ENCODE data around the gene PARD3. TPM values are rescaled to one million over a fixed set of nuclear protein-coding genes. Genes with fewer than 3 reads are reported as not detected.

Gene PARD3
- total RNA-seq, 1 experiment from 2014 or later: 51.8 TPM

DNA sequence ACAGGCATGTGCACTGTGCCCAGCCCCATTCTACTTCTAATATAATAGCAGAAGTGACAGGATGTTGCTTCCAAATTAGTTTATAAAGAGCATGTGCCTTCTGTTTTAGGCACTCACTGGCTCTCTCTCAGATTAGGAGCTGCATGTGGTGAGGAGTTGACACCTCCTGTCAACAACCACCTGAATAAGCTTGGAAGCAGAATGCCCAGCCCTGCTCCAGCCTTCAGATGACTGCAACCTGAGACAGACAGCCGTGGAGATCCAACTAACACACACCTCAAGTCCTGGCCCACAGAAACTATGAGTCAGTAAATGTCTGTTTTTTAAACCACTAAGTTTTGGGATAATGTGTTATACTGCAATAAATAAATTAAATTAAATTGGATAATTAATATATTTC is 54.5 kb downstream of the PARD3 start (continued):
- TF ChIP-seq, protein P1, sequence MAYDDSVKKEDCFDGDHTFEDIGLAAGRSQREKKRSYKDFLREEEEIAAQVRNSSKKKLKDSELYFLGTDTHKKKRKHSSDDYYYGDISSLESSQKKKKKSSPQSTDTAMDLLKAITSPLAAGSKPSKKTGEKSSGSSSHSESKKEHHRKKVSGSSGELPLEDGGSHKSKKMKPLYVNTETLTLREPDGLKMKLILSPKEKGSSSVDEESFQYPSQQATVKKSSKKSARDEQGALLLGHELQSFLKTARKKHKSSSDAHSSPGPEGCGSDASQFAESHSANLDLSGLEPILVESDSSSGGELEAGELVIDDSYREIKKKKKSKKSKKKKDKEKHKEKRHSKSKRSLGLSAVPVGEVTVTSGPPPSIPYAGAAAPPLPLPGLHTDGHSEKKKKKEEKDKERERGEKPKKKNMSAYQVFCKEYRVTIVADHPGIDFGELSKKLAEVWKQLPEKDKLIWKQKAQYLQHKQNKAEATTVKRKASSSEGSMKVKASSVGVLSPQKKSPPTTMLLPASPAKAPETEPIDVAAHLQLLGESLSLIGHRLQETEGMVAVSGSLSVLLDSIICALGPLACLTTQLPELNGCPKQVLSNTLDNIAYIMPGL (CRISPR knock-in tag; IDR thresholded peaks at IDR 0.05): no peak
- TF ChIP-seq, protein P2, sequence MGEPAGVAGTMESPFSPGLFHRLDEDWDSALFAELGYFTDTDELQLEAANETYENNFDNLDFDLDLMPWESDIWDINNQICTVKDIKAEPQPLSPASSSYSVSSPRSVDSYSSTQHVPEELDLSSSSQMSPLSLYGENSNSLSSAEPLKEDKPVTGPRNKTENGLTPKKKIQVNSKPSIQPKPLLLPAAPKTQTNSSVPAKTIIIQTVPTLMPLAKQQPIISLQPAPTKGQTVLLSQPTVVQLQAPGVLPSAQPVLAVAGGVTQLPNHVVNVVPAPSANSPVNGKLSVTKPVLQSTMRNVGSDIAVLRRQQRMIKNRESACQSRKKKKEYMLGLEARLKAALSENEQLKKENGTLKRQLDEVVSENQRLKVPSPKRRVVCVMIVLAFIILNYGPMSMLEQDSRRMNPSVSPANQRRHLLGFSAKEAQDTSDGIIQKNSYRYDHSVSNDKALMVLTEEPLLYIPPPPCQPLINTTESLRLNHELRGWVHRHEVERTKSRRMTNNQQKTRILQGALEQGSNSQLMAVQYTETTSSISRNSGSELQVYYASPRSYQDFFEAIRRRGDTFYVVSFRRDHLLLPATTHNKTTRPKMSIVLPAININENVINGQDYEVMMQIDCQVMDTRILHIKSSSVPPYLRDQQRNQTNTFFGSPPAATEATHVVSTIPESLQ (CRISPR knock-in tag; IDR thresholded peaks at IDR 0.05): no peak
- TF ChIP-seq GABPB1 (CRISPR knock-in tag; IDR thresholded peaks at IDR 0.05): no peak
- no peak for TF ChIP-seq GRHL2 (CRISPR knock-in tag; IDR thresholded peaks at IDR 0.05; ENCODE audit: insufficient replicate concordance, severe bottlenecking)

DNA sequence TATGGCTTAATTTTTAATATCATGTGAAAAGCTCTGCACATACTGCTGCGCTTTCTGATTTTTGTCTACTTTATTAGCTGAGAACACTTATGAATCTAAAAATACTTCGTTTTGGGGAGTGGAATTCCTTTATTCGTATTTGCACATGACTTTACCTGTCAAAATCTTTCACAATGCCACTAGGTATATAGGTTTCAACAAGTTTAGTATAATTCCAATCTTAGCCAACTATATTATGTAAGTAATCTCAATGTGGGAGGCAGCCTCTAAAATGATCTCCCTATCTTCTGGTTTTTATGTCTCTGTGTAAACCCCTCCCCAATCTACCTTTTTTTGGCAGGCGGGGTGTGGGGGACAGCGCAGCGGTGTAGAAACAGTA is 55.3 kb downstream of the PARD3 start:
- Mint-ChIP-seq H3K27me3 (ENCODE audit: low read depth) (no peaks in the 10 kb centered on the region), H3K4me3 (no peak overlapping the region), H3K4me1 (peaks cover 42% of the 10 kb centered on the region), H3K36me3 (no peaks in the 10 kb centered on the region), H3K9me3 (no peaks in the 10 kb centered on the region), H3K27ac (no peak overlapping the region)
- TF ChIP-seq, protein P3, sequence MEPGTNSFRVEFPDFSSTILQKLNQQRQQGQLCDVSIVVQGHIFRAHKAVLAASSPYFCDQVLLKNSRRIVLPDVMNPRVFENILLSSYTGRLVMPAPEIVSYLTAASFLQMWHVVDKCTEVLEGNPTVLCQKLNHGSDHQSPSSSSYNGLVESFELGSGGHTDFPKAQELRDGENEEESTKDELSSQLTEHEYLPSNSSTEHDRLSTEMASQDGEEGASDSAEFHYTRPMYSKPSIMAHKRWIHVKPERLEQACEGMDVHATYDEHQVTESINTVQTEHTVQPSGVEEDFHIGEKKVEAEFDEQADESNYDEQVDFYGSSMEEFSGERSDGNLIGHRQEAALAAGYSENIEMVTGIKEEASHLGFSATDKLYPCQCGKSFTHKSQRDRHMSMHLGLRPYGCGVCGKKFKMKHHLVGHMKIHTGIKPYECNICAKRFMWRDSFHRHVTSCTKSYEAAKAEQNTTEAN (CRISPR knock-in tag; IDR thresholded peaks at IDR 0.05): no peak
- TF ChIP-seq ZNF317 (CRISPR knock-in tag; IDR thresholded peaks at IDR 0.05; ENCODE audit: borderline replicate concordance, low read depth) (no peak), CREB1 (CRISPR knock-in tag; IDR thresholded peaks at IDR 0.05) (no peak), JAZF1 (CRISPR knock-in tag; IDR thresholded peaks at IDR 0.05) (no peak), HMGA2 (CRISPR knock-in tag; IDR thresholded peaks at IDR 0.05) (no peak), GRHL2 (CRISPR knock-in tag; IDR thresholded peaks at IDR 0.05; ENCODE audit: insufficient replicate concordance, severe bottlenecking) (no peak), NR2C2 (CRISPR knock-in tag; IDR thresholded peaks at IDR 0.05) (no peak), ETV6 (CRISPR knock-in tag; IDR thresholded peaks at IDR 0.05) (no peak), NFYB (CRISPR knock-in tag; conservative IDR thresholded peaks at IDR 0.05; ENCODE audit: low read depth) (no peak)
- TF ChIP-seq, protein P4, sequence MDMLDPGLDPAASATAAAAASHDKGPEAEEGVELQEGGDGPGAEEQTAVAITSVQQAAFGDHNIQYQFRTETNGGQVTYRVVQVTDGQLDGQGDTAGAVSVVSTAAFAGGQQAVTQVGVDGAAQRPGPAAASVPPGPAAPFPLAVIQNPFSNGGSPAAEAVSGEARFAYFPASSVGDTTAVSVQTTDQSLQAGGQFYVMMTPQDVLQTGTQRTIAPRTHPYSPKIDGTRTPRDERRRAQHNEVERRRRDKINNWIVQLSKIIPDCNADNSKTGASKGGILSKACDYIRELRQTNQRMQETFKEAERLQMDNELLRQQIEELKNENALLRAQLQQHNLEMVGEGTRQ (CRISPR knock-in tag; IDR thresholded peaks at IDR 0.05): no peak
- TF ChIP-seq, protein P5, sequence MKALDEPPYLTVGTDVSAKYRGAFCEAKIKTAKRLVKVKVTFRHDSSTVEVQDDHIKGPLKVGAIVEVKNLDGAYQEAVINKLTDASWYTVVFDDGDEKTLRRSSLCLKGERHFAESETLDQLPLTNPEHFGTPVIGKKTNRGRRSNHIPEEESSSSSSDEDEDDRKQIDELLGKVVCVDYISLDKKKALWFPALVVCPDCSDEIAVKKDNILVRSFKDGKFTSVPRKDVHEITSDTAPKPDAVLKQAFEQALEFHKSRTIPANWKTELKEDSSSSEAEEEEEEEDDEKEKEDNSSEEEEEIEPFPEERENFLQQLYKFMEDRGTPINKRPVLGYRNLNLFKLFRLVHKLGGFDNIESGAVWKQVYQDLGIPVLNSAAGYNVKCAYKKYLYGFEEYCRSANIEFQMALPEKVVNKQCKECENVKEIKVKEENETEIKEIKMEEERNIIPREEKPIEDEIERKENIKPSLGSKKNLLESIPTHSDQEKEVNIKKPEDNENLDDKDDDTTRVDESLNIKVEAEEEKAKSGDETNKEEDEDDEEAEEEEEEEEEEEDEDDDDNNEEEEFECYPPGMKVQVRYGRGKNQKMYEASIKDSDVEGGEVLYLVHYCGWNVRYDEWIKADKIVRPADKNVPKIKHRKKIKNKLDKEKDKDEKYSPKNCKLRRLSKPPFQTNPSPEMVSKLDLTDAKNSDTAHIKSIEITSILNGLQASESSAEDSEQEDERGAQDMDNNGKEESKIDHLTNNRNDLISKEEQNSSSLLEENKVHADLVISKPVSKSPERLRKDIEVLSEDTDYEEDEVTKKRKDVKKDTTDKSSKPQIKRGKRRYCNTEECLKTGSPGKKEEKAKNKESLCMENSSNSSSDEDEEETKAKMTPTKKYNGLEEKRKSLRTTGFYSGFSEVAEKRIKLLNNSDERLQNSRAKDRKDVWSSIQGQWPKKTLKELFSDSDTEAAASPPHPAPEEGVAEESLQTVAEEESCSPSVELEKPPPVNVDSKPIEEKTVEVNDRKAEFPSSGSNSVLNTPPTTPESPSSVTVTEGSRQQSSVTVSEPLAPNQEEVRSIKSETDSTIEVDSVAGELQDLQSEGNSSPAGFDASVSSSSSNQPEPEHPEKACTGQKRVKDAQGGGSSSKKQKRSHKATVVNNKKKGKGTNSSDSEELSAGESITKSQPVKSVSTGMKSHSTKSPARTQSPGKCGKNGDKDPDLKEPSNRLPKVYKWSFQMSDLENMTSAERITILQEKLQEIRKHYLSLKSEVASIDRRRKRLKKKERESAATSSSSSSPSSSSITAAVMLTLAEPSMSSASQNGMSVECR (CRISPR knock-in tag; IDR thresholded peaks at IDR 0.05; ENCODE audit: borderline replicate concordance): no peak
- TF ChIP-seq, protein P6, sequence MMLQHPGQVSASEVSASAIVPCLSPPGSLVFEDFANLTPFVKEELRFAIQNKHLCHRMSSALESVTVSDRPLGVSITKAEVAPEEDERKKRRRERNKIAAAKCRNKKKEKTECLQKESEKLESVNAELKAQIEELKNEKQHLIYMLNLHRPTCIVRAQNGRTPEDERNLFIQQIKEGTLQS (CRISPR knock-in tag; conservative IDR thresholded peaks at IDR 0.05): no peak
- TF ChIP-seq, protein P2 (CRISPR knock-in tag; IDR thresholded peaks at IDR 0.05): no peak
- DNase-seq (ENCODE audit: low spot score): no peak
- CTCF ChIA-PET: interaction anchor here (1.4 kb wide), 1 partner anchor 27 kb away, joined by 3 read pairs; no protein-coding TSS in a partner anchor
- no peak for ATAC-seq
- POLR2A ChIA-PET: interaction anchor here (1.1 kb wide), 1 partner anchor 12 kb away, joined by 3 read pairs; no protein-coding TSS in a partner anchor
